HG03354 (cell line): ENCODE results near the gene EIF2B1.

Experiments
- ATAC-seq: cut with Tn5 transposase; IDR thresholded peaks from one replicate; pipeline ENCODE4 v1.9.1; 2021; ENCODE audit warnings: mild to moderate bottlenecking; ENCODE audit not compliant: unreplicated experiment, poor library complexity, severe bottlenecking

Gene EIF2B1

DNA sequence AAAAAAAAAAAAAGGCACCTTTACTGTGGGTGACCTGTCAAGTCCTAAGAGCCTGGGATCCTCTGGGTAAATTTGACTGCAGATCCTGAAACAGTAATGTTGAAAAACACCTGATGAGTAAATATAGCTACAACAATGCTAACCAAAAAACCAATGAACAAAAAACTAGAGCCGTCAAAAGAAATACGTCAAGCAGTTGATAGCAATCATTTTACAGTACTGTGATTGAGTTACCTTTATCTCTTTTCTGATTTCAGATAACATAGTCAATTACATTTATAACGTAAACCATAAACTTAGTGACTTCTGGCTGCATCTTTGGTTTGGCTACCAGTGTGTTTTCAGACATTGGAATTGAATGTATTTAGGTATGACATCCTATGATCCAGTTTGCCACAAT lies 55.2 kb downstream of the EIF2B1 start:
- ATAC-seq, result no peak

DNA sequence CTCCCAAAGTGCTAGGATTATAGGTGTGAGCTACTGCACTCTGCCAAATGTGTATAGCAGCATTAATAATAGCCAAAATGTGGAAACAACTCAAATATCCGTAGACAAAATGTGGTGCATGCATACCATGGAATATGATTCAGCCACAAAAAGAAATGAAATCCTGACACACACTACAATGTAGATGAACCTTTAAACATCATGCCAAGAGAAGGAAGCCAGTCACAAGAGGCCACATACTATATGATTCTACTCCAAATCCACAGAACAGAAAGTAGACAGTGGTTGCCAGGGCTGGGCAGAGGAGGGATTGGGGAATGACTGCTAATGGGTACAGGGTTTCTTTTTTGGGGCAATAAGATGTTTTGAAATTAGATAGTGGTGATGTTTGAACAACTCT lies 56.9 kb downstream of the EIF2B1 start:
- ATAC-seq, result no peak

DNA sequence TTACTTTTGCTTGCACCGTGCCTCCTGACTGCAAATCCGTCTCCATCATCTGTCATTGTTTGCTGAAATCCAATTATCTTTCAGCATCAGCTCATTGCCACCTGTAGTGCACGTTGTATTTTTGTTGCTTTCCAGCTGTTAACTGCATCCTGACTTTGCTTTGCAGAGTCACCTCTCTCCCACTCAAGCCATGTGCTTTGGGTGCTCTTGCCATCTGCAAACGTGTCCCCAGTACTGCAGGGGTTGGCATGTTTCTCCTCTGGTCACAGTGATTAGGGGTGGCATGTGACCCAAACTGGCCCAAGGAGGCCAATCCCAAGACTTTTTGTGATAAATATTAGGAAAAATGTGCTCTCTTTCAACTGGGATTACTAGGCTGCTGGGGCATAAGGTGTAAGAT lies 59.6 kb downstream of the EIF2B1 start:
- no peak for ATAC-seq

DNA sequence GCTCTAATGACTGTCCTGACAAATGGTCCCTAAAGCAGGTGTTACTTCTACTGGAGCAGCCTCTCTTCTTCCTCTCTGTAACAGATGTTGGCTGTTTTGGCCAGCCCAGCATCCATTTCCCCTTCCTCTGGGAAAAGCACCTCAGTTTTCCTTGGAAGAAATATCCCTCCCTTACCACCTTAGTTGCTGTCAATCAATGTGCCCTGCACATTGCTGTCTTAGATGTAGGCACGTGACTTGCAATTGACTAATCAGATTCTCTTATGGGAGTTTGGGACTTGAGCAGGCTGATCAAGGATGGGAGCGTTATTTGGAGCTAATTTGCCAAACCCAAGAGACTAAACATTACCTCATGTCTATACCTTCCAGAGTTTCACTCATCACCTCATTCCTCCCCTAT lies 61.1 kb downstream of the EIF2B1 start:
- no peak for ATAC-seq

DNA sequence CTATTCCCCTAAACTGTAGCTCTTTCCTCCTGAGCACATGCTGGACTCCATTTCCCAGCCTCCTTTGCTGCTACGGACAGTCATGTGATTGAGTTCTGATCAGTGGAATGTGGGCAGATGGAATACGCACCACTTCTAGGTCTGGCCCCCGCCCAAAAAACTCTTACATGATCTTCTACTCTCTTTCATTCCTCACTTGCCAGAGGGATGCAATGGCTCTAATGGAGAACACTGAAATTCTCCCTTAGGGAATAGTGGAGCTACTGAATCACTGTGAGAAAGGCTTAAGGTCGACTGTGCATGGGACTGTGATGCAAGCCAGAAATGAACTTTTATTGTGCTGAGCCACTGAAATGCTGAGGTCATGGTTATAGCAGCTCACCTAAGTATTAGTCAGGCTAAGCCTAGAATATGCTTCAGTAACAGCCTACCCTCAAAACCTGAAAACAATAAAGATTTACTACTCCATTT lies 62.1 kb downstream of the EIF2B1 start:
- no peak for ATAC-seq
